ENCODE data around the gene PLCL1.

Gene PLCL1

GRCh38 chr2:197929886-197930227 lies 125.5 kb downstream of the PLCL1 start:
- FAIRE-seq, result no peak

DNA sequence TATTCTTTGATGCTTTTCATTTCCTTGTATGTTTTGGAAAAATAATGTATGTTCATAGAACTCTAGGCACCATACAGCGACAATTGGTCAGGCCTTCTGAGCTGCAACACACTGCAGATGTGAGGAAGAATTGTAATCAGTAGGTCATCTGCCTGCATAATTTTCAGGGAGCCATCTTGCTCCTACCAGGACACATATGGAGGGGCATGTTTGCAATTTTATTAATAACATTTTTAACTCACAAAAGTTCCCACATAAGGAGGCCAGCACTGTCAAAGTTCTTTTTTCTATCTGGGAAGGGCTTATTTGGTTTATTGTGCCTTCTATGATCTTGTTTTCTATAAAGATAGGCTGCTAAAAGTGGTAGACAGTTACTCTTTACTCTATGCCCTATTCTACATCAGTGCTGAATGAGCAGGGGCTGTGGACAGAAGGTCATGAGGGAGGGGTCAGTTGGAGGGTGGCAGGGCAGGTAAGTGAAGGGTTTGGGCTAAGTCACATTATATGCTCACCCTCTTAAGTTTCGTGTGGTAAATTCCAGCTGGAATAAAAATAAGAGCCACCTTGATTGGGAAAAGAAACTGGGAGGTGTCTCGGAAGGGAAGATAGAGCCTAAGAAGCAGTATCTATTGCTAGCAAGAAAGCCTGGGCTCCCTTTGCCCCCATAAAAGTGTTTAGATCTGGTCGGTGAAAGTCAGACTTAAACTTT lies 126.3 kb downstream of the PLCL1 start:
- no peak for FAIRE-seq

DNA sequence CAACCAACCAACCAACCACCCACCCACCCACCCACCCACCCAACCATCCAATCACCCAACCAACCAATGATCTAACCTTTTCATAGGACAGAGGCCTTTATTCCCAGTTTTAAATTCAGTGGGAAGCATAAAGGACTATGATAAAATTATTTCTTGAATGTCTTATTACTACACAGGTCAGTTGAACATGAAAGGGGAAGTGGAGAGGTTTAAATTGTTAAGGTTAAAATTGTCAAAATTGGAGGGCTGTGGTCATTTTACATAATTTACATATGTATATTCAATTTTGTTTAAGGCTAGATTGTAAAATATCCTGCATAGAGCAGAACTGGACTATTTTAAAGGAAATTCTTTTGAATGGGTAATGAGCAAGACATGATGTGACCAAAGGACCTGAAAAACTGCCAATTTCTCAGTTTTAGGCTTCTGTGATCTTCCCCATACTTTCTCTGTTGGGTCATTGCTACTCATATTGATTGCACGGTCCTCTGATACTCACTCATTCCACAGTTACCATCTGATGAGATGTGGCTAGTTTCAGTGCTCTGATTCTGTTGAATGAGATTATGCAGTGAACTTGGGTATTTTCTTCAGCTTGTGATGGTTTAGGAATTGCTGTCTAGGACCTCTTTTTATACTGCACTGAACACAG lies 127.4 kb downstream of the PLCL1 start:
- FAIRE-seq, result no peak

- no peak for FAIRE-seq
Measured at GRCh38 chr2:197932374-197932773, 128.0 kb downstream of the PLCL1 start.

- FAIRE-seq, result no peak
Measured at GRCh38 chr2:197934261-197934933, 130.0 kb downstream of the PLCL1 start.

DNA sequence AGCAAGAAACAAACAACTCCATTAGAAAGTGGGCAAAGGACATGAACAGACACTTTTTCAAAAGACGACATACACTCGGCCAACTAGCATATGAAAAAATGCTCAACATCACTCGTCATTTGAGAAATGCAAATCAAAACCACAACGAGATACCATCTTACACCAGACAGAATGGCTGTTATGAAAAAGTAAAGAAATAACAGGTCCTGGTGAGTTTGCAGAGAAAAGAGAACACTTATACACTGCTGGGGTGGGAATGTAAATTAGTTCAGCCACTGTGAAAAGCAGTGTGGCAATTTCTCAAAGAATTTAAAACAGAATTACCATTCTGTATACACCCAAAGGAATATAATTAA lies 130.5 kb downstream of the PLCL1 start:
- FAIRE-seq, result no peak

- no peak for FAIRE-seq
Measured at GRCh38 chr2:197937814-197938213, 133.4 kb downstream of the PLCL1 start.

- no peak for FAIRE-seq
Measured at GRCh38 chr2:197938555-197938954, 134.2 kb downstream of the PLCL1 start.

DNA sequence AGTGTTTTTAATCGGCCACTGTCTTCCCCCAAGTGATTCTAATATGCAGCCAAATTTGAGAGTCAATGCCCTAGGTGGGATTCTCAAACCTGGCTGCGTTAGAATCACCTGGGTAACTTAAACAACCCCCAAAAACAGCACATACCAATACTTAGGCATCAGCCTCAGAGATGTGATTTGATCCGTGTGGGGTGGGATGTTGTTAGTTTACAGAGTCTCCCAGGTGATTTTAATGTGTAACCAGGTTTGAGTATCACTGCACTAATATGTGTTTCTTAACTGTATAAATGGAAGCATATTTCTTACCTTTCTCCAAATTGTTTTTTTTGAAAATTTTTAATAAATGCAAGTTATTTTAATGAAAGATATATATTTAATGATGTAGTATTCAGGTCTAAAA lies 135.4 kb downstream of the PLCL1 start:
- no peak for FAIRE-seq

DNA sequence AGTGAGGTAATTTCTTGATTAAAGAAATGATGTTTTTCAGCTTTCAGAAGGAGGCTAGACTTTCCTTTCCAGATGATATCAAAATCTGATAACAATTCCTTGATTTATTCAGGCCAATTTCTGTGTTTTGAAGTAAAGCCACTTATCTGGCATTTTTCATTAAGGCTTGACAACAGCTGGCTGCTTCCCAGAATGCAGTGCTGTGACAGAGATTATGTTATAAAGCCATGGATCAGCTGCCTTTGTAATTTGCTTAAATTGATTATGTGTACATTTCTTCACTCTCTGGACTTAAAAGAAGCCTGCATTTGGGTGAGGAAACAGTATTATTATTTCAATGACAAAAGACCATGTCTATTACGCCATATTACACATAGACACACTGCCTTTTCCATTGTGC lies 136.0 kb downstream of the PLCL1 start:
- no peak for FAIRE-seq

- no peak for FAIRE-seq
Measured at GRCh38 chr2:197941715-197942114, 137.3 kb downstream of the PLCL1 start.

- FAIRE-seq, result no peak
Measured at GRCh38 chr2:197943731-197944130, 139.3 kb downstream of the PLCL1 start.

DNA sequence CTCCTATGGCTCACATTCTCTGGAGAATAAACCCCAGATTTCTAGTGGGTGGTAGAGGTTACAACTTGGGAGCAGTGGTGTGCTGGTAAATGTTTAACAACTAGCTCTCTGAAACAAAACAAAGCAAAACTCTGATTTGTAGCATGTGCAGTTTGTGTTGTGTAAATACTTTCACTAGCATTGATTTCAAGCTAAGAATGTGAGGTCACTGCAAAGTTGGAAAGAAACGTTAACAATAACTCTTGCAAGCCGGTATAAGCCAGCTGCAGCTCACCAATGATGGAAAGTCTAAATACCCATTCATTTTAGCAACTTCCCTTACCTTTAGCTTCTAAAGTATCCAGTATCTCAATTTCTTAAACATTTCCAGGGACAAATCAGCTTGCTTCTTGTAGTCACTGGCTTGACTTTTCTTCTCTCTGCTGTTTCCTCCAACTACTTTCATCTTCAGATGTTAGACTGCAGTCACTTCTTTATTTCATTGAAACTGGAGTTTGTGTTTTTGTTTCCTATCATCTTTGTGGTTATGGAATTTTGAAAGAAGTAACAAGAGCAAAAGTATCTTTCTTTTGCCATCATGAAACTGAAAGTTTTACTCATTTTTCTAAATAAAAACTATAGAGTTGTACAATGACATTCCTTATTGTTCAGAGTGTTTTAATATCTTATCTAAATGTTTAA lies 140.2 kb downstream of the PLCL1 start:
- FAIRE-seq, result no peak

GRCh38 chr2:197946562-197946961 lies 142.2 kb downstream of the PLCL1 start:
- FAIRE-seq, result no peak

GRCh38 chr2:197947219-197947757 lies 142.9 kb downstream of the PLCL1 start:
- no peak for FAIRE-seq

DNA sequence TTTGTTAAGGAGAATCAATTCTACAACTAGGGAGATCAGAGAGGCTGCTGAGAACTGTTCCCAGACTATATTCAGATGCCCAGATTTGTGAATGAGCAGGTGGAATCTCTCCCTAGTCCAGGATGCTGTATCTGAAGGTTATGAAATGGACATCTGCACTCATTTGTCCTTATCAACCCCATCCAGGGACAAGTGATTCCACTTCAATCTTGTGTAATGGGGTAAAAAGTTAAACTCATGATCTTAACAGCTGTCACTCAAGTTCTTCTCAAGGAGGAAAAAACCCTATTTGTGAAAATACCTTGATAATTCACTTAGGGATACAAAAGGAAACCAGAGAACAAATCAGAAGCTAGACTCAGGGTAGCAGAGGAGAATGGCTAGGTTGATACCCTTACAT lies 144.8 kb downstream of the PLCL1 start:
- FAIRE-seq, result no peak

DNA sequence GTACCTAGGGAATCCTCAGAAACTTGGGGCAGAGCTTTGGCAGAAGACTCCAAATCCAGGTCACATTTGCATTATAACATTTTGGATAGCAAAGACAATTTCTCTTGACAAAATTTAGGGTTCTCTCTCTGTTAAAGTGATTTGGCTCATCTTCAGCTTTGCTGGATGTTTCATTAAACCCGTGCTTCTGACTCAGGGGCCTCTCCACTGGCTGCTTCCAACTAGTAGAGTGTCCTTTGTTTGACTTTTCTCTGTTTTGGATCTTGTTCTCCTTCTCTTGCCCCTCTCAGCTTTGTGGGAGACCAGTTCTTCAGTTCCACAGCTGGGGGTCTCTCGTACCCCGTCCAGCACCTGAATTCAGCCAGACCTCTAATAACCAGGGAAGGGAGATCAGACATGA lies 145.6 kb downstream of the PLCL1 start:
- FAIRE-seq, result no peak

DNA sequence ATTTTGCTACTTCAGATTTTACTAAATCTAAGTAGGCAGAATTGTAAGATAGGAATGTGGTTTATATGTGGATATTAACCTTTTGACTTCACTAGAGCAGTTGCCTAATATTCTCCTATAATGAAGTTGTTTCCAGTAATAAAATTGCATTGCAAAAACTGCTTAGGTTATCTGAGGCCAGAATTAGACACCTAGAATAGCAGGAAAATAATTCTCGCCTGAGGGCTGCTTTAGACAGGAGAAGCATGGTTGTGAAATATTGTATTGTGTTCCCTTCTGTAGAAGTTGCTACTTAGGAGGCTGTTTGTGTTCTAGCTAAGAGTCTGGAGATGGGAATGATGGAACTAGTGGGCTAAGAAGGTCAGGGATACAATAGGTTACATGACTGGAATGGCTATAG lies 146.3 kb downstream of the PLCL1 start:
- no peak for FAIRE-seq

GRCh38 chr2:197952540-197953202 lies 148.3 kb downstream of the PLCL1 start:
- FAIRE-seq, result no peak

- no peak for FAIRE-seq
Measured at GRCh38 chr2:197954328-197954727, 149.9 kb downstream of the PLCL1 start.

DNA sequence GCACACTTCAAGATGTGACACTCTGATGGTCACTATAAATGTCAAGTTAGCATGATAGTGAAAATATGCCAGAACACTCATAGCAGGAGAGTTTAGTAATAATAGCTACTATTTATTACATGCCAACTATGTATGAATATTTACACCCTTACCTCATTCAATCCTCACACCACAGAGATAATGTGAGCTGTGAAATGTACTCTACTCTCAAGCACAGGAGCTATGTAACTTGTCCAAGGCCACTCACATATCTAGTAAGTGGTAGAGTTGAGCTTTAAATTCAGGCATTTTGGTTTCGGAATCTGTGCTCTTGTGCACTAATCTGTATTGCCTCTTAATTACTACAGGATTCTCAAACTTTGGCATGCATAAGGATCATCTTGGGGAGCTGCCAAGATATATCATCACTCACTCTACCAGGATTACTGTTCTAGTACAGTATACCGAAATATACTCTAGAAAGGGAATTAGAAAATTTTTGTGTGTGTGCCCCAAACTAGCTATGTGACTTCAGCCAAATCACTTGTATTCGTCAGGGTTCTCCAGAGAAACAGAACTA lies 154.3 kb downstream of the PLCL1 start:
- no peak for FAIRE-seq

DNA sequence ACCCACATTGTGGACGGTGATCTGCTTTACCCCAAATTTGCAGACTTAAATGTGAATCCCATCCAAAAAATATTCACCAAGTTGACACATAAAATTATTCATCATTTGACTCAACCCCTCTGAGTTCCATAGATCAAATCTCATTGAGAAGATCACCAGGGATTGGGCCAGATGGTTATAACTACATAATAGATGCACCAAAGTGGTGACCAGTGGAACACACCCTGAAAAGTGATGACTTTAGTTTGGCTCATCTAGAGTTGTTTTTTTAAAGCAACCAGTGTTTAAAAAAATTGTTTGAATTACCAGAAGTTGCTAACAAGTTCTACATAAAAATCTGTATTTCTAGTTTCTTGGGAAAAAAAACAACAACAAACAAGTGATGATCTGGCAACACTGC lies 155.0 kb downstream of the PLCL1 start:
- FAIRE-seq, result no peak

DNA sequence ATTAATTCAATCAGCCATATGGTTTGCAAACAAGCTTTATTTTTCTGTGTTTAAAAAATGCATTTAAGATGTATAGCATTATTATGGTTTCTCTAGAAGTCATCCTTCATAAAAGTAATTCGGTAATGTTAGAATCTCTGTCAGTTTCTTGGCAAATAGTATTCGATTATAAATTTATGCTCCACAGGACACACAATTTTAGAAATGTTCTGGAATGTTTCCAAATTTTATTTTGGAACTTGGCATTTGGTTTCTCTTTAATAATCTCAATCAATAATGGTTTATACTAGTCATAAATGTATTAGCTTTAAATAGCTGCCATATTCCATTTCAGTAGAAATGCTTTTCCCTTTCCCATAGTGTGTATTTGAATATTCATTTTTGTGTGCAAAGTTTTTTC lies 156.4 kb downstream of the PLCL1 start:
- FAIRE-seq, result no peak

Measured in G401.6 (cell line).